NT2/D1 (cell line): Measurements from ENCODE around the gene C15orf61.

Source experiments
- SUZ12 ChIP-seq: IDR thresholded peaks from 2 replicates; pipeline ENCODE4 v1.6.1; 2011; ENCODE audit not compliant: insufficient read length, insufficient read depth; ENCODE audit errors: extremely low read depth
- YY1 ChIP-seq: IDR thresholded peaks from 2 replicates; pipeline ENCODE4 v1.6.1; 2011; ENCODE audit not compliant: insufficient read length, insufficient read depth
- ZNF274 ChIP-seq: IDR thresholded peaks from 2 replicates; pipeline ENCODE4 v1.6.1; 2011; ENCODE audit warnings: mild to moderate bottlenecking, low read depth, low read length

DNA sequence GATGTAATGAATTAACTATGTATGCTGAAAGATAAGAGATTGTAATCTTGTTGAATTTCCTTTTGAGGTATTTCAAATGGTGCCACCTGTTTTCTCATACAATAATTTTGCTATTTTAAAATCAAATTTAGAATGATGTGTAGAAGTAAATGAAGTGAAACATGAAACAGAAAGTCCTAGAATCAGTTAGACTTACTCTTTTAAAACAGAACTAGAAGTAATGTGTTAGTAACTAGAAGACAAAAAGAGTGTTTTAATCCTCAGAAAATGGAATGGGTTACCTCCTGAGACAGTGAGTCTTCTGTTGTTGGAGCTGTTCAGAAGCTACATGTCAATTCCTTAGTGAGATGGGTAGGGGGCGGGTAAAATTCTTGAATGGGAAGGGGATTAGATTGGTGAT lies 13.4 kb downstream of the C15orf61 start:
- no peak for TF ChIP-seq YY1
- no peak for TF ChIP-seq ZNF274
- no peak for TF ChIP-seq SUZ12
